CD14-positive monocyte (primary cell): ENCODE data around the gene EFL1. TPM values are rescaled to one million over a fixed set of nuclear protein-coding genes. Genes with fewer than 3 reads are reported as not detected.

Source experiments
- DNase-seq, 3 donors: peaks; one replicate each; pipeline ENCODE4 v3.0.0-alpha.2; 2011 to 2022
- H2AFZ ChIP-seq: 2 replicates; pipeline ENCODE4 v1.6.0; 2012; ENCODE audit warnings: mild to moderate bottlenecking, low read depth, low read length, inconsistent platforms; ENCODE audit not compliant: insufficient read depth, poor library complexity, severe bottlenecking
- H3K27ac ChIP-seq, 2 donors: 1 replicate in 1 of 2; 2 replicates in 1 of 2; pipeline ENCODE4 v1.5.1; 2012 to 2013; ENCODE audit warnings: low read length in 2 of 2, control low read depth in 1 of 2, inconsistent platforms in 1 of 2, low read depth in 1 of 2, mild to moderate bottlenecking in 1 of 2
- H3K27me3 ChIP-seq, 2 donors: one replicate each; pipeline versions ENCODE4 v1.6.0 to v1.6.1; 2011 to 2013; ENCODE audit warnings: low read length in 2 of 2; ENCODE audit not compliant: control insufficient read depth in 2 of 2, insufficient read depth in 2 of 2
- H3K36me3 ChIP-seq, 2 donors: replicated peaks in 1 of 2; 1 replicate in 1 of 2; 2 replicates in 1 of 2; pipeline versions ENCODE4 v1.5.1 to v1.6.1; 2012 to 2013; ENCODE audit warnings: low read length in 2 of 2, control low read depth in 1 of 2, inconsistent platforms in 1 of 2, mild to moderate bottlenecking in 1 of 2; ENCODE audit not compliant: insufficient read depth in 2 of 2, control insufficient read depth in 1 of 2
- H3K4me1 ChIP-seq, 2 donors: 1 replicate in 1 of 2; 2 replicates in 1 of 2; pipeline versions ENCODE4 v1.5.1 to v1.6.1; 2012 to 2013; ENCODE audit warnings: low read length in 2 of 2, control low read depth in 1 of 2, inconsistent platforms in 1 of 2, mild to moderate bottlenecking in 1 of 2, moderate library complexity in 1 of 2; ENCODE audit not compliant: insufficient read depth in 2 of 2, control insufficient read depth in 1 of 2
- H3K4me2 ChIP-seq: replicated peaks from 2 replicates; pipeline ENCODE3; 2012; ENCODE audit warnings: low read length, moderate library complexity, mild to moderate bottlenecking; ENCODE audit not compliant: poor library complexity, severe bottlenecking; ENCODE audit errors: extremely low read depth
- H3K4me3 ChIP-seq, 3 experiments: fragments of 200-600 bp in 1 of 3; sonication (generic) in 1 of 3; replicated peaks in 1 of 3; 1 replicate in 2 of 3; 2 replicates in 1 of 3; pipeline ENCODE4 v1.5.1; 2011 to 2013; ENCODE audit warnings: low read length in 3 of 3, mild to moderate bottlenecking in 3 of 3, control low read depth in 2 of 3, low read depth in 2 of 3, inconsistent platforms in 1 of 3, moderate library complexity in 1 of 3
- H3K79me2 ChIP-seq: 2 replicates; pipeline ENCODE4 v1.6.0; 2012; ENCODE audit warnings: mild to moderate bottlenecking, control low read depth, inconsistent platforms, low read length, moderate library complexity; ENCODE audit not compliant: insufficient read depth
- H3K9ac ChIP-seq: 2 replicates; pipeline ENCODE4 v1.6.0; 2017; ENCODE audit warnings: low read length, mild to moderate bottlenecking; ENCODE audit not compliant: insufficient read depth, poor library complexity, severe bottlenecking
- H3K9me3 ChIP-seq, 2 donors: replicated peaks in 1 of 2; 1 replicate in 1 of 2; 2 replicates in 1 of 2; pipeline versions ENCODE4 v1.5.1 to v1.6.1; 2012 to 2013; ENCODE audit warnings: low read length in 2 of 2, control low read depth in 1 of 2; ENCODE audit not compliant: control insufficient read depth in 1 of 2, insufficient read depth in 1 of 2
- H4K20me1 ChIP-seq: 2 replicates; pipeline ENCODE4 v1.6.0; 2012; ENCODE audit warnings: mild to moderate bottlenecking, low read length, control low read depth, moderate library complexity; ENCODE audit not compliant: insufficient read depth
- H3K27ac Mint-ChIP-seq, 7 donors: one replicate each; pipeline ENCODE4 v1.8.0; 2020; ENCODE audit warnings: mild to moderate bottlenecking in 7 of 7, mixed read lengths in 7 of 7, moderate library complexity in 6 of 7, inconsistent platforms in 2 of 7
- H3K27me3 Mint-ChIP-seq, 3 donors: one replicate each; pipeline ENCODE4 v1.8.0; 2021 to 2022; ENCODE audit warnings: low read depth in 3 of 3, mild to moderate bottlenecking in 3 of 3, mixed read lengths in 3 of 3, moderate library complexity in 3 of 3, inconsistent platforms in 1 of 3
- H3K36me3 Mint-ChIP-seq, 2 donors: one replicate each; pipeline ENCODE4 v1.8.0; 2020; ENCODE audit warnings: mixed read lengths in 2 of 2, inconsistent platforms in 1 of 2, mild to moderate bottlenecking in 1 of 2
- H3K4me1 Mint-ChIP-seq: one replicate; pipeline ENCODE4 v1.8.0; 2020; ENCODE audit warnings: mild to moderate bottlenecking, mixed read lengths
- H3K4me3 Mint-ChIP-seq, 2 donors: one replicate each; pipeline ENCODE4 v1.8.0; 2020; ENCODE audit warnings: mild to moderate bottlenecking in 2 of 2, mixed read lengths in 2 of 2, moderate library complexity in 1 of 2
- H3K9me3 Mint-ChIP-seq, 7 donors: one replicate each; pipeline ENCODE4 v1.8.0; 2020 to 2022; ENCODE audit warnings: mixed read lengths in 7 of 7, mild to moderate bottlenecking in 6 of 7, moderate library complexity in 6 of 7, inconsistent platforms in 2 of 7
- CTCF ChIP-seq: fragments of 200-600 bp; IDR thresholded peaks from one replicate; pipeline ENCODE4 v1.8.0; 2022; ENCODE audit warnings: antibody characterized with exemption, mild to moderate bottlenecking
- WGBS: methylation state at CpG from one replicate; pipeline ENCODE4 v1.1.5; 2013; ENCODE audit warnings: missing lambda C conversion rate; ENCODE audit not compliant: insufficient coverage; 5-methylcytosine and 5-hydroxymethylcytosine counted together
- intact Hi-C, 2 donors: fragments of 100-400 bp; cut with micrococcal nuclease; formaldehyde crosslinking; loops; one replicate each; pipeline versions ENCODE4 v1.15.0 to v1.15.1; 2023
- polyA plus RNA-seq, 3 donors: library from polyadenylated mRNA; depleted of rRNA in 1 of 3; unstranded in 2 of 3; stranded (reverse) in 1 of 3; fragments of 300-500 nt in 2 of 3; fragments of >200 nt in 1 of 3; fragmentation: Illumina TruSeq in 2 of 3; gene quantifications; 1 replicate in 2 of 3; 2 replicates in 1 of 3; pipeline ENCODE4 v1.2.3, GENCODE V29; 2012 to 2021

The EFL1 gene
- polyA plus RNA-seq, 3 donors = 5.2 to 10.0 (median 7.1) TPM

- no peaks in the 10 kb centered on the region for H4K20me1 ChIP-seq
- no peaks in the 10 kb centered on the region for H3K79me2 ChIP-seq
- Mint-ChIP-seq H3K4me1 (peaks cover 6% of the 10 kb centered on the region), H3K4me3 (no peak overlapping the region), H3K27ac (no peak overlapping the region), H3K36me3 (peaks cover 0 to 12% of the 10 kb centered on the region in 2 donors), H3K27me3 (peaks cover 0 to under 1% (median 0%) of the 10 kb centered on the region in 3 donors), H3K9me3 (no peaks in the 10 kb centered on the region)
- intact Hi-C loops = no loop called here
- H3K4me2 ChIP-seq = no peak overlapping the region
- DNase-seq = no peak
- TF ChIP-seq CTCF = no peak
- 100% methylated on average over 2 of the region's 2 CpGs for WGBS
- H3K27ac ChIP-seq = no peak overlapping the region
- no peak overlapping the region for H2AFZ ChIP-seq
- H3K9me3 ChIP-seq = no peaks in the 10 kb centered on the region
- H3K4me1 ChIP-seq = no peaks in the 10 kb centered on the region
- no peaks in the 10 kb centered on the region for H3K27me3 ChIP-seq
- H3K36me3 ChIP-seq = peaks cover under 1 to 2% of the 10 kb centered on the region in 2 donors
- H3K4me3 ChIP-seq = no peak overlapping the region
- no peak overlapping the region for H3K9ac ChIP-seq
Measured at GRCh38 chr15:82168757-82169156, 93.8 kb downstream of the EFL1 start.

- no peak overlapping the region for H3K27ac Mint-ChIP-seq
- no CpG with 5 or more reads among the region's 8 CpGs for WGBS
Measured at GRCh38 chr15:82168296-82168695, 94.2 kb downstream of the EFL1 start.

More at GRCh38 chr15:82168296-82168695, 94.2 kb downstream of the EFL1 start:
- H3K9me3 Mint-ChIP-seq = no peaks in the 10 kb centered on the region
- no peak overlapping the region for H3K9ac ChIP-seq
- DNase-seq = no peak
- H2AFZ ChIP-seq = no peak overlapping the region
- intact Hi-C loops = no loop called here
- peaks cover 4 to 7% of the 10 kb centered on the region in 2 donors for H3K36me3 ChIP-seq
- no peaks in the 10 kb centered on the region for H3K79me2 ChIP-seq
- H3K4me1 Mint-ChIP-seq = peaks cover 6% of the 10 kb centered on the region
- no peak overlapping the region for H3K4me3 ChIP-seq
- no peak for TF ChIP-seq CTCF
- H3K27me3 Mint-ChIP-seq = no peaks in the 10 kb centered on the region
- peaks cover under 1 to 13% of the 10 kb centered on the region in 2 donors for H3K36me3 Mint-ChIP-seq
- no peak overlapping the region for H3K27ac ChIP-seq
- H3K4me3 Mint-ChIP-seq = no peak overlapping the region
- no peak overlapping the region for H3K4me2 ChIP-seq
- no peaks in the 10 kb centered on the region for H3K9me3 ChIP-seq
- no peaks in the 10 kb centered on the region for H3K4me1 ChIP-seq
- H3K27me3 ChIP-seq = no peaks in the 10 kb centered on the region
- H4K20me1 ChIP-seq = no peaks in the 10 kb centered on the region
